ENCODE results near the gene PRKG1. TPM values are rescaled to one million over a fixed set of nuclear protein-coding genes. Genes with fewer than 3 reads are reported as not detected.

The PRKG1 gene
- total RNA-seq, 4 donors from 2014 or later, result 1.2 to 6.5 (median 2.7) TPM

DNA sequence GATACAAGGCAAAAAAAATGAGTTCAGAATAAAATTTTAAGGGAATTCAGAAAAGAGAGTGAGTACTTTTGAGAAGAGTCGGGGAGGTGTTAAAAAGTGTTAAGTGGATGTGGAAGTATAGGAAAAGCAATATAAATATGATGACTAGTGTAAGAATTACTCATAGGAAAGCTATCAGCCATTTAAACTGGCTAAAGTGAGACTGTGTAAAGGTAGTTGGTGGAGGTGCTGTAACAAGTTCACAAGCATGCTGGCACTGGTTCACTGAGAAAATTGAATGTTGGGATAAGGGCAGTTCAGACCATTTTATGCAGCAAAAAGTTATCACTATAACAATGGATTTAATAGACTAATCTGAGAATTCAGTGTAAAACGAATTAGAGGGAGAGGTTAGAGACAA lies 1060.8 kb downstream of the PRKG1 start:
- DNase-seq (ENCODE audit: low spot score in 2 of 2), result no peak
- no peaks in the 10 kb centered on the region for H3K9me3 ChIP-seq
- H3K27ac ChIP-seq, result no peak overlapping the region
- H3K27me3 ChIP-seq, result no peaks in the 10 kb centered on the region
- no peak overlapping the region for H3K4me3 ChIP-seq
- no peaks in the 10 kb centered on the region for H3K4me1 ChIP-seq
- no peaks in the 10 kb centered on the region for H3K36me3 ChIP-seq
- TF ChIP-seq POLR2AphosphoS5 (IDR thresholded peaks at IDR 0.05), result no peak
- 77% methylated on average over 2 of the region's 2 CpGs for WGBS

DNA sequence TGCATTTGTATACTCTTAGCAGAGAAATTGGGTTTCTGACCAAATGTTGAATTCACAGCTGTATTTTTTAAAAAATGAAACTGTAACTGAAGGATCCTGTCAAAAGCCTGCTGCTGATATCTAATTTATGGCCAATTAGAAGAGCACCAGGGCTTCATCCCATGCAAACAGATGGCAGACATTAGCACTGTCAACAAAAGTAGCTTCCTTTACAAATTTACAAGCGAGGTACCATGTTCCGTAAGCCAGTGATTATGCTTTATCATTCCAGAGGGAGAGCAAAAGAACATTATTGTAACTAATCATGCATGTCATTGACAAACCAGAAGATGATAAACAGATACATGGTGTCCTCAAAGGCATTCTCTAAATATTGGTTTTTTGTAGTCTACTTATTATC lies 1062.6 kb downstream of the PRKG1 start:
- Histone ChIP-seq H3K9me3 (no peaks in the 10 kb centered on the region), H3K27ac (no peak overlapping the region), H3K4me1 (no peaks in the 10 kb centered on the region), H3K36me3 (no peaks in the 10 kb centered on the region), H3K27me3 (no peaks in the 10 kb centered on the region), H3K4me3 (no peak overlapping the region)
- no peak for DNase-seq (ENCODE audit: low spot score in 2 of 2)
- 56% methylated on average over 2 of the region's 2 CpGs for WGBS
- TF ChIP-seq CTCF (IDR thresholded peaks at IDR 0.05) (no peak), POLR2A (IDR thresholded peaks at IDR 0.05) (no peak), POLR2AphosphoS5 (IDR thresholded peaks at IDR 0.05) (no peak), EP300 (IDR thresholded peaks at IDR 0.05) (no peak)

- Histone ChIP-seq H3K27me3 (no peaks in the 10 kb centered on the region), H3K4me1 (no peaks in the 10 kb centered on the region), H3K4me3 (no peak overlapping the region), H3K9me3 (no peaks in the 10 kb centered on the region), H3K36me3 (no peaks in the 10 kb centered on the region), H3K27ac (no peak overlapping the region)
- DNase-seq (ENCODE audit: low spot score in 2 of 2), result no peak
- 55% methylated on average over 1 of the region's 1 CpG for WGBS
- TF ChIP-seq CTCF (IDR thresholded peaks at IDR 0.05) (no peak), EP300 (IDR thresholded peaks at IDR 0.05) (no peak), POLR2AphosphoS5 (IDR thresholded peaks at IDR 0.05) (no peak), POLR2A (IDR thresholded peaks at IDR 0.05) (no peak)
Measured at GRCh38 chr10:52143338-52143737, 1069.1 kb downstream of the PRKG1 start.

- no peak for DNase-seq (ENCODE audit: low spot score in 2 of 2)
- Histone ChIP-seq H3K4me1 (no peaks in the 10 kb centered on the region), H3K4me3 (no peak overlapping the region), H3K36me3 (no peaks in the 10 kb centered on the region), H3K27ac (no peak overlapping the region), H3K27me3 (no peaks in the 10 kb centered on the region), H3K9me3 (no peaks in the 10 kb centered on the region)
- WGBS, result 31% methylated on average over 1 of the region's 1 CpG
- no peak for TF ChIP-seq CTCF (IDR thresholded peaks at IDR 0.05)
- TF ChIP-seq POLR2A (IDR thresholded peaks at IDR 0.05), result no peak
- TF ChIP-seq POLR2AphosphoS5 (IDR thresholded peaks at IDR 0.05), result no peak
- no peak for TF ChIP-seq EP300 (IDR thresholded peaks at IDR 0.05)
Measured at GRCh38 chr10:52145636-52146035, 1071.3 kb downstream of the PRKG1 start.

DNA sequence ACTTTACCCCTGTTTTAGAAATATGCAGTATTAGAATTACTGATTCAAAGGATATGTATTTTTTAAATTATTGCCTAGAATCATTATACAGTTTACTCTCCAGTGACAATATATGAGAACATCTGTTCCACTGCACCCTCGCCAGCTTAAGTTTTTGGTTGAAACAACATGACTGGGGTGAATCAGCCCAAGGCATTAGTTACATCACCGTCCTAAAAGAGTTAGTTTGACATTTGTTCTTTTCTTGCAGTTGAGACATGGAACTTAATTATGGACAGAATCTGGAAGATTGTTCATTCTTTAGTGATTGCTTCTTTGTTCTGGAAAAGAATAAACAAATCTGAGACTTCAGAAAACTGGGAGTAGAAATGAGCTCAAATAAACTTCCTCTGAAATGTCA lies 1072.5 kb downstream of the PRKG1 start:
- DNase-seq (ENCODE audit: low spot score in 2 of 2), result no peak
- 41% methylated on average over 2 of the region's 2 CpGs for WGBS
- no peaks in the 10 kb centered on the region for H3K9me3 ChIP-seq
- no peaks in the 10 kb centered on the region for H3K27me3 ChIP-seq
- H3K4me1 ChIP-seq, result no peaks in the 10 kb centered on the region
- H3K4me3 ChIP-seq, result no peak overlapping the region
- no peak overlapping the region for H3K27ac ChIP-seq
- TF ChIP-seq POLR2AphosphoS5 (IDR thresholded peaks at IDR 0.05) (no peak), CTCF (IDR thresholded peaks at IDR 0.05) (no peak), EP300 (IDR thresholded peaks at IDR 0.05) (no peak), POLR2A (IDR thresholded peaks at IDR 0.05) (no peak)
- H3K36me3 ChIP-seq, result no peaks in the 10 kb centered on the region

DNA sequence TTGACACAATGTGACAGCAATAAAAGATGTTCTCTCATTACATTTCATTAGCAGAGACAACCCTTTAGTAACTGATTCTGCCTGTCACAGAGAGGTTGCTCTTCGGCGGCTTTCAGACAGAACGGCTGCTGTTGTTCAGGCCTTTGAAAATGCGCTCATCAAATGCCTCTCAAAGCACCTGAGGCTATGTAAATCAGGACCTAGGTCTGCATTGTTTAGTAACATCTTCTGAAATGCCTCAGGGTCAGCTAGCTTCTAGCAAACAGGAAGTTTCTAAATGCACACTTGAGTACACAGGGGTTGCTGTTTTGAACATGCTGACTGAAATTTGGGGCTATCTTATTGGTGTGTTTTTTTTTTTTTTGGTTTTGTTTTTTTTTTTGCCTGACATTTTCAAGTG lies 1096.5 kb downstream of the PRKG1 start:
- no peaks in the 10 kb centered on the region for H3K36me3 ChIP-seq

More for the DNA sequence above, 1096.5 kb downstream of the PRKG1 start:
- no peaks in the 10 kb centered on the region for H3K4me1 ChIP-seq
- DNase-seq (ENCODE audit: low spot score in 2 of 2), result no peak
- no peaks in the 10 kb centered on the region for H3K27me3 ChIP-seq
- no peak overlapping the region for H3K4me3 ChIP-seq
- no peak for TF ChIP-seq EP300 (IDR thresholded peaks at IDR 0.05)
- TF ChIP-seq POLR2A (IDR thresholded peaks at IDR 0.05), result no peak
- TF ChIP-seq CTCF (IDR thresholded peaks at IDR 0.05), result no peak
- no peak overlapping the region for H3K27ac ChIP-seq
- 55% methylated on average over 4 of the region's 4 CpGs for WGBS
- no peaks in the 10 kb centered on the region for H3K9me3 ChIP-seq
